Measurements from ENCODE around the gene MFNG.
A peak's percentile ranks its signal among the peaks of the same experiment; 100 is the strongest.
"Not testable (repeated sequence)": the region's sequence is repeated elsewhere in the genome, so short reads cannot be mapped to it uniquely, and the experiment has no call there.

Gene MFNG

GRCh38 chr22:37472418-37473006 lies 13.7 kb downstream of the MFNG start:
- DNase-seq: no peak

GRCh38 chr22:37471727-37472417 lies 14.3 kb downstream of the MFNG start:
- DNase-seq: no peak

DNA sequence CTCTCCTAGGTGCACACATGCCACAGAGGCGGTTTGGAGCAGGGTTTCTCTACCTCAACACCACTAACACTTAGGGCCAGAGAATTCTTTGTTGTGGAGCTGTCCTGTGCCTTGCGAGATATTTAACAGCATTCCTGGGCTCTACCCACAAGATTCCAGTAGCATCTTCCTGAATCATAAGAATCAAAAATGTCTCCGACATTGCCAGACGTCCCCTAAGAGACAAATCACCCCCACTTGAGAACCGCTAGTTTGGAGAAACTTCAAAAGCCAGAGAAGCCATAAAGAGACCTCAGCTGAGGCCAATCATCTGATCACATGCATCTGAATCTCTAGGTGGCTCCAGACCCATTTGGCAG lies 16.1 kb downstream of the MFNG start:
- no peak for DNase-seq

DNA sequence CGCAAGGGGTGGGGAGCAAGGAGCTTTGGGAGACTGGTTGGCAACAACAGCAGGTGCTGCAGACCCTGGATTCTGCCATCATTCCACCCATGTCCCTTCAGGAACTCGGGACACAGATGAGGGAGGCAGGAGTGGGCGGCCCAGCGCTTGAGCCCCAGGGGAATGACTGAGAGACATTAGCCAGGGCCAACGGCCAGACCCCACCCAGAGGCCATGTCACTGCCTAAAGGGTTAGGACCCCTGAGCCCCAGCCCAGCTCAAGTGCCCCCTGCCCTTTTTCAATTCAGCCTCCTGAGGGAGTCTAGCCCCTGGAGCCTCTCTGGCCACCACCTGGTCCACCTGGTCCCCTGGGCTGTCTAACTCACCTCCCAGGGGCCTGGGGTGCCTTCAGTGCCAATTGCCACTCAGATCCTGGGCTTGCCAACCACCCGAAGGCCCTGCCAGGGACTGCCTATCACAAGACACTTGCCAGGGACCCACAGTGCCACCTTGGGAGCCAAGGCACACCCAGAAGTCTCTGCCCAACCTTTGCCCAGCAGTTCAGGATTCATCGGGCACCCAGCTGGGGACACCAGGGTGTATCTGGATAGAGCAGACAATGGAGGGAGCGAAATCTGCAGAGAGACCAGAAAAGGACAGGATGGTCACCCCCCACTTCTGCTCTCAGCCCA lies 16.6 kb downstream of the MFNG start:
- DNase-seq: no peak

GRCh38 chr22:37468201-37468695 lies 17.9 kb downstream of the MFNG start:
- not testable (repeated sequence) for DNase-seq

DNA sequence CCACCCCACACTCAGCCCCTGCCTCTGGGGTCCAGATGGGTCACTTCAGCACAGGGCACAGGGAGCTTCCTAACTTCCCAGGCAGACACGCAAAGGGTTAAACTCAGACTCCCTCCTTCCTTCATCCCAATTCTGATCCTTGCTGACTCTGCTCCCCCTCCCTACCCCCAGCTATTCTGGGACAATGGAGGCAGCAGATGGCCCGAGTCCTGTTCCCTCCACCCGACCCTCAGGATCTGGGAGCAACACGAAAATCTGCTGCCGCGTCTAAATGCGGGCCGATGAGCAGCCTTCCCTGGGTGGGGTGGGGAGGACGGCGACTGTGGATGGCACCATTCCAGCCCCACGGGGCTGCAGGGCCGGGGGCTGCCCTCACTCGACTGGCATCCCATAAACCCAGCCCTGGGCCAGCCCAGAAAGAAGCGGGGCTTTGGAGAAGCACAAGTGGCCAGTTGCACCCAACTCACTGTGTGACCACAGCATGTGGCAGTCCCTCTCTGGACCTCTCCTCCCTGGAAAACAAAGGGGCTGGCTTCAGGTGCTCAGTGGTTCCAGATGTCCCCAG lies 18.7 kb downstream of the MFNG start:
- no peak for DNase-seq

DNA sequence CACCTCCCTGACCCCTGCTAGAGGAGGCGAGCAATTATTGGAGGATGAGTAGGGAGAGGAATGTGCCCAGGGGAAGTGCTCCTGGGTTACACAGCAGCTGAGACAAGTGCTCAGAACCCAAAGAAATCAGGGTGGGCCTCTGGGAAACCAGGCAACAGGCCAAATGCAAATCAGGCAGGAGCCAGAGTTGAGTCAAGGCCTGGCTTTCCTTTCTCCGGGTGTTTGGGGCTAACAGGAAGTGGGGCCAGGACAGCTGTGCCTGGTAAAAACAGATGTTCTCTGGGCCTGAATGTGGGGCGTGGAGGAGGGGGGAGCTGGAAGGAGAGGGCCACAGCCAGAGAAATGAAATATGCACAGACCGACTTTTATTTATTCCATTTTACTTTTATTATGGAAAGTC lies 22.0 kb downstream of the MFNG start:
- no peak for DNase-seq

DNA sequence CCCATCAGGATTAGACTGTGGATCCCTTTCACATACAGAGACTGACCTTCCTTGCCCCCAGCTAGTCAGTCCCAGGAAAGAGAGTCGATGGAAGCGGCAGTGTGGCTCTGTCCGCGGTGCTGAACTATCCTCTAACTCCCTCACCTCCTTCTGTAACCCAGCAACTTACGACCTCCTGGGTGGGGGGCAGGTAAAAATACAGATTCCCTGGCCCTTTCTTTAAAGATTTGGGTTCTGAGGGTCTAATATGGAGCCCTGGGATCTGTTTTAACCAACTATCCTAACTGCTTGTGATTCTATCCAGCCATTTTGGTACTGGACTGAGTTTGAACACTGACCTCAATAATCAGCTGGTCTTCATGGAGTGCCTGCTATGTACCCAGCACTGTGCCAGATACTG lies 23.2 kb downstream of the MFNG start:
- no peak for DNase-seq

GRCh38 chr22:37462436-37462835 lies 23.7 kb downstream of the MFNG start:
- DNase-seq: no peak

DNA sequence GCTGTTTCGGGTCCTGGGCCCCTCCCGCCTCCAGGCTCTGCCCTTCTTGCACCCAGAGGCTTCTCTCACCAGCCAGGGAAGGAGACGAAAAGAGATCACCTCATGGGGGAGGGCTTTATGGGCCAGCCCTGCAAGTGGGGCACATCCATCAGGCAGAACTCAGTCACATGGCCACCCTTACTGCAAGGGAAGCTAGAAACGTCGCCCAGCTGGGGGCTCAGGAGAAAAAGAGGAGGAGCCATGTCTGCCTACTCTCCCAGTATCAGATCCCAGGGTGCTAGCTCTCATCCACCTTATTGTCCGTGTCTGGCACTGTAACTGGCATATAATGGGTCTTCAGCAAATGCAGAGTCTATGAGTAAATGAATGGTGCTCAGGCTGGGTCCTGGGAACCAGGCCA lies 24.2 kb downstream of the MFNG start:
- no peak for DNase-seq

GRCh38 chr22:37460684-37461083 lies 25.5 kb downstream of the MFNG start:
- no peak for DNase-seq

DNA sequence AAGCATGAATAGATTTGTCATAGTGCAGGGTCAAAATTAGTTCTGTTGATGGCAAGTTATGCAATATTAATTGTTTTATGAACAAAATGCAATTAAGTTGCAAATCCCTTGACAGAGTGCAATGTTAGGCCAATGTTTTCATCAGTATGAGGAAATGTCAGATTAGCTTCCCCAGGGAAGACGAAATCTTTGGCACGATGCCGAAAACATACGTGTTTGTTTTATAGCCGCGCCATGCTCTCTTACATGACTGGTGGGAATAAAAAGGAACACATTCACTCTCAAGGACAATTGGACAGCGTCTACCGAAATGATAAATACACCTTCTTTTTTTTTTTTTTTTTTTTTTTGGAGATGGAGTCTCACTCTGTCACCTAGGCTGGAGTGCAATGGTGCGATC lies 27.0 kb downstream of the MFNG start:
- no peak for DNase-seq

- peak; percentile 78 for DNase-seq
These were observed 28.9 kb downstream of the MFNG start for GRCh38 chr22:37457093-37457893.

- DNase-seq: no peak
These were observed 29.8 kb downstream of the MFNG start for GRCh38 chr22:37456346-37456745.

DNA sequence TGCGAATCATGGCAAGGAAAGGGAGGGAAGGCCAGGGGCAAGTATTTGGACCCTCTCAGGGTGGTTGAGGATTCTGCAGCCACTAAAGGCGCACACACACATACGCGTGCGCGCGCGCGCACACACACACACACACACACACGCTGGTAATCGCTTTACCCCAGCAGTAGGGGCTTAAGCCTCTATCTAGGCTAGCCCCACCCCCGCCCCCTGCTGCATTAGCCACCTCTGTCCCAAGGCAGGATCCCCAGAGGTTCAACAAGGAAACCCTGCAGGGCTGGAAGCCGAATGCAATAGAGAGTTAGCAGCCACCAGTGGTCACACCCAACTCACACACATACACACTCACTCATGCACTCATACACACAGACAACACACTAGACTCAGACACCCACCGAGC lies 30.3 kb downstream of the MFNG start:
- DNase-seq: no peak

GRCh38 chr22:37454857-37455686 lies 31.1 kb downstream of the MFNG start:
- DNase-seq: no peak

GRCh38 chr22:37453696-37454095 lies 32.5 kb downstream of the MFNG start:
- DNase-seq: no peak

GRCh38 chr22:37451218-37451617 lies 35.0 kb downstream of the MFNG start:
- DNase-seq: no peak

DNA sequence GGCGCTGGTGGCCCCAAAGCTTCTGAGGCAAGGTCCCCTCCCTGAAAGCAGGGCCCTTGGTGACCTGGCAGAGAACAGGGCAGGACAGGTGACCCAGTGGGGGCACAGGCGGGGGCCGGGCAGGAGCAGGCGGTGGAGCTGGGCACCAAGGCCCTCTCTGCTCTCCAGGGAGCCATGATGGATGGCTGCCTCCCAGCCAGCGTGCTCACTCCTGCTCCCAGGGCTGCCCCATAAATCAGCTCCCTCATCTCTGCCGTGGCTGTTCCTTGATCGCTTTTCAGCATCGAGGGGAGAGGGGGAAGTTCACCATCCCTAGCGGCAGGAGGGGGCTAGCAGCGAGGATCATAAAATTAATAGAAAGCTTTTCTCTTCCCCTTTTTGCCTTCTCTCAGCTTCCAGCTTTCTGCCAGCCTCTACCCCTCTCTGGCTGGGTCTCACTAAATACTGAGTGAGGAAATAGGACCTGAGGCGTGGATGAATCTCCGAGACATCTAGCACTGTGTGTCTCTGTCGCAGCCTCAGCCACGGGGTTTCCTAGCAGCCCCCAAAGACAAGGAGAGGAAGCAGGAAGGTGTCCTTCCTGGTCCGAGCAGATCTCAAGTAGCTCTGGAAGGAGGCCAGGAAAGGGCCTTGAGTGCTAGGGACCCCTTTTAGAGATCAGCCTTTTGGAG lies 36.7 kb downstream of the MFNG start:
- DNase-seq: no peak

DNA sequence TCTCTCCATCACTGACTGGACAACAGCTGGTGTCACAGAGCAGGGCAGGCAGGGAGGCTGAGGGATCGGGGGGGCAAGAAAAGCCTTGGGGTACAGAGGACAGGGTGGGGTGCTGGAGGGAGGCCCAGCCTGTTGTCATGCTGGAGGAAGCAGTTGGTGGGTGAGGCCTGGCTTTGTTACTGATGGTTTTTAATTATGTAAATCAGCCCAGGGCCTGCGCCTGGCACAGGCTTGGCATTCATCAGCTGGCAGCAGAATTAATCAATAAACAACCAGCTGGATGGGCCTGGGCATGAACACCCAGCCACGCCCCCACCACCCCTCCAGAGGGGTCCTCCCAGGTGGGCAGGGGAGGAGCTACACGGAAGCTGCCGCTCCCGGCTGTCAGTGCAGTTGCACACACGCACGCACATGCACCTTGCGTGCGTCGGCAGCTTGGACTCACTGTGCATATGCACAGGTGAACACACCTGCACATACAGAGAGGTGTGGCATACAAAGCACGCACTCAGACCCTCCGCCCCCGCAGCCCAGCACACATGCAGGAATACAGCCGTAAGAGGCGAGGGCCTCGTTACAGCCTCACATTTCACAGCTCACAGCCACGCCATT lies 37.6 kb downstream of the MFNG start:
- no peak for DNase-seq

DNA sequence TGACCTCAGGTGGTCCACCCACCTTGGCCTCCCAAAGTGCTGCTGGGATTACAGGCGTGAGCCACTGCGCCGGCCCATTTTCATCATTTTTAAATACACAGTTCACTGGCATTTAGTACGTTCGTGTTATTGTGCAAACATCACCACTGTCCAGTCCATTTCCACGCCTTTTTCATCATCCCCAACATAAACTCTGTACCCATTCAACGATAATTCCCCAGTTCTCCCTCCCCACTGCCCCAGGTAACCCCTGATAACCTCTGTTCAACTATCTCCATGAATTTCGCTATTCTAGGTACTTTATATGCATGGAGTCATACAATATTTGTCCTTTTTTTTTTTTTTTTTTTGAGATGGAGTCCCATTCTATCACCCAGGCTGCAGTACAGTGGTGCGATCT lies 40.7 kb downstream of the MFNG start:
- no peak for DNase-seq
